ENCODE data around the gene FERMT3. TPM values are rescaled to one million over a fixed set of nuclear protein-coding genes. Genes with fewer than 3 reads are reported as not detected.

Gene FERMT3
- total and polyA plus RNA-seq, 2 of the 13 experiments (the other 11 are each of a cell fraction or from before 2014, with no cell fraction given): 0.29 TPM; not detected in 1

GRCh38 chr11:64268893-64269539, 62.5 kb downstream of the FERMT3 start (continued):
- peak; percentile 54 for TF ChIP-seq ZNF407 (CRISPR knock-in tag; IDR thresholded peaks at IDR 0.05; ENCODE audit: not compliant biosample characterization)
- TF ChIP-seq ZNF83 (CRISPR knock-in tag; IDR thresholded peaks at IDR 0.05; ENCODE audit: borderline replicate concordance): no peak
- peak; percentile 84; the same call in 1 of the 2 replicates for TF ChIP-seq ZNF850 (CRISPR knock-in tag; conservative IDR thresholded peaks at IDR 0.05)
- peak; percentile 76 for TF ChIP-seq TEAD3 (CRISPR knock-in tag; optimal IDR thresholded peaks at IDR 0.05; ENCODE audit: borderline replicate concordance)
- peak; percentile 49; the same call in 1 of the 2 replicates for TF ChIP-seq BRD4 (CRISPR knock-in tag; IDR thresholded peaks at IDR 0.05)
- TF ChIP-seq, protein P1, sequence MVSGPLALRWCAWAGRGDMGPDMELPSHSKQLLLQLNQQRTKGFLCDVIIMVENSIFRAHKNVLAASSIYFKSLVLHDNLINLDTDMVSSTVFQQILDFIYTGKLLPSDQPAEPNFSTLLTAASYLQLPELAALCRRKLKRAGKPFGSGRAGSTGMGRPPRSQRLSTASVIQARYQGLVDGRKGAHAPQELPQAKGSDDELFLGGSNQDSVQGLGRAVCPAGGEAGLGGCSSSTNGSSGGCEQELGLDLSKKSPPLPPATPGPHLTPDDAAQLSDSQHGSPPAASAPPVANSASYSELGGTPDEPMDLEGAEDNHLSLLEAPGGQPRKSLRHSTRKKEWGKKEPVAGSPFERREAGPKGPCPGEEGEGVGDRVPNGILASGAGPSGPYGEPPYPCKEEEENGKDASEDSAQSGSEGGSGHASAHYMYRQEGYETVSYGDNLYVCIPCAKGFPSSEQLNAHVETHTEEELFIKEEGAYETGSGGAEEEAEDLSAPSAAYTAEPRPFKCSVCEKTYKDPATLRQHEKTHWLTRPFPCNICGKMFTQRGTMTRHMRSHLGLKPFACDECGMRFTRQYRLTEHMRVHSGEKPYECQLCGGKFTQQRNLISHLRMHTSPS (CRISPR knock-in tag; IDR thresholded peaks at IDR 0.05; ENCODE audit: low read depth): 0 out of 2 replicates have a peak, but pooled peaks have one; percentile 21
- TF ChIP-seq, protein P2, sequence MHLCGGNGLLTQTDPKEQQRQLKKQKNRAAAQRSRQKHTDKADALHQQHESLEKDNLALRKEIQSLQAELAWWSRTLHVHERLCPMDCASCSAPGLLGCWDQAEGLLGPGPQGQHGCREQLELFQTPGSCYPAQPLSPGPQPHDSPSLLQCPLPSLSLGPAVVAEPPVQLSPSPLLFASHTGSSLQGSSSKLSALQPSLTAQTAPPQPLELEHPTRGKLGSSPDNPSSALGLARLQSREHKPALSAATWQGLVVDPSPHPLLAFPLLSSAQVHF (CRISPR knock-in tag; IDR thresholded peaks at IDR 0.05): peak; percentile 75; the same call in 1 of the 2 replicates
- no peak for TF ChIP-seq TCF12 (IDR thresholded peaks at IDR 0.05)
- no peak; the same call in 1 of the 2 replicates for TF ChIP-seq TCF12 (CRISPR knock-in tag; IDR thresholded peaks at IDR 0.05)
- TF ChIP-seq CBFB (CRISPR knock-in tag; IDR thresholded peaks at IDR 0.05): peak; percentile 10; the same call in 1 of the 2 replicates
- no peak for TF ChIP-seq BHLHE40 (IDR thresholded peaks at IDR 0.05; ENCODE audit: low read length)
- peak; percentile 36; the same call in 1 of the 2 replicates for TF ChIP-seq ZNF263 (CRISPR knock-in tag; IDR thresholded peaks at IDR 0.05)
- TF ChIP-seq PCBP1 (IDR thresholded peaks at IDR 0.05; ENCODE audit: borderline replicate concordance, low read depth, low read length): peak; percentile 56; the same call in 1 of the 2 replicates
- no peak for TF ChIP-seq ZNF629 (CRISPR knock-in tag; conservative IDR thresholded peaks at IDR 0.05)
- TF ChIP-seq, protein P3, sequence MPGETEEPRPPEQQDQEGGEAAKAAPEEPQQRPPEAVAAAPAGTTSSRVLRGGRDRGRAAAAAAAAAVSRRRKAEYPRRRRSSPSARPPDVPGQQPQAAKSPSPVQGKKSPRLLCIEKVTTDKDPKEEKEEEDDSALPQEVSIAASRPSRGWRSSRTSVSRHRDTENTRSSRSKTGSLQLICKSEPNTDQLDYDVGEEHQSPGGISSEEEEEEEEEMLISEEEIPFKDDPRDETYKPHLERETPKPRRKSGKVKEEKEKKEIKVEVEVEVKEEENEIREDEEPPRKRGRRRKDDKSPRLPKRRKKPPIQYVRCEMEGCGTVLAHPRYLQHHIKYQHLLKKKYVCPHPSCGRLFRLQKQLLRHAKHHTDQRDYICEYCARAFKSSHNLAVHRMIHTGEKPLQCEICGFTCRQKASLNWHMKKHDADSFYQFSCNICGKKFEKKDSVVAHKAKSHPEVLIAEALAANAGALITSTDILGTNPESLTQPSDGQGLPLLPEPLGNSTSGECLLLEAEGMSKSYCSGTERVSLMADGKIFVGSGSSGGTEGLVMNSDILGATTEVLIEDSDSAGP (CRISPR knock-in tag; IDR thresholded peaks at IDR 0.05; ENCODE audit: borderline replicate concordance): no peak
- TF ChIP-seq EED (CRISPR knock-in tag; IDR thresholded peaks at IDR 0.05): 0 out of 2 replicates have a peak, but pooled peaks have one; percentile 33
